SHP77 treated with DMSO at 0.1 percent for 48 hours (cell line): ENCODE data around the gene DOCK2.

ENCODE experiments used
- DNase-seq: peaks from one replicate; lab custom pipeline; 2025; lab: John Stamatoyannopoulos, UW

The DOCK2 gene

DNA sequence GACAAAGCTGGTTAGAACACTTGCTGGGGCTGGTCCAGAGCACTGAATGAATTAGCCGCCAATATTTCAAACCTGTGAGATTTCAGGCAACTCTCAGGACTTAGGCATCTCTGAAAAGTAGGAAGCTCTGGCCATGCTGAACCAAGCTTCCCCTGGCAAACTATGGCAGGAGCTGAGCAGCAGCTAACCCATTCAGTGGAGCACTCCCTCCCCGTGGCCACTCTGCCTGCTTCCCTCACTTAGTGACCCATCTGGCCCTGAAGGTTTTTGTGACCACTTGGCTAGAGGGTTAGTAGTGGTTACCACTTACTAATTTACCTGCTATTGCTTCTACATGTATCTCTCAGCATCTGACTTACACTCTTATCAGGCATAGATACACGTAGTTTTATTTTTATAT, 494.2 kb downstream of the DOCK2 start:
- no peak for DNase-seq

DNA sequence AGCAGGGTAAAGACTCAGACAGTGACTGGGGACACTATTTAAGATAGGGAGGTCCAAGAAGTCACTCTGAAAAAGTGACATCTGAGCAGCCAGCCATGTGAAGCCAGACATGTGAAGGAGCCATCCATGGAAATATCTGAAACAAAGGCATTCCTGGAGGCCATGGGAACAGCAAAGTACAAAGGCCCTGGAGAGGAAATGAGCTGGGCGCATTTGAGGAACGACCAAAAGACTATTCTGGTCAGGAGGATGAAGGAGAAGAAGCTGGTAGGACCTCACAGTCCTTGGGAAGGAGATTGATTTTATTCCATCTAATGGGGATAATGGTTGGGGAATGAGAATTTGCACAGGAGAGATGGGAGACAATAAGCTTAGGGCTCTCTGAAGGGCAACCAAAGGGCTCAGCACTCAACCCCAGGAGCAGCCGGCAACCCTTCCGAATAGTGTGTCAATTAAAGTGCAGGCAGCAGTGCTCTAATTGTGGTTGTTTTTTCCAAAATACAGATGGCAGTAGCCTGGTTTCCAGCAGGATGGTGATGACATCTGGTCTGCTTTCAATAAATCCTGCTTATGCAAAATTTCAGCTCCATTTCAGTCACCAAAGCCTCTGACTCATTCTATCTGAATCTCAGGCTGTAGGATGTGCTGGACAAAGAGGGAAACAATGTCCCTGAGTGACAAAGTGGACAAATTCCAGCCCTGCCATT, 495.3 kb downstream of the DOCK2 start:
- no peak for DNase-seq
